SIG-M5 treated with dmso at 0.1 percent for 504 hours (cell line): ENCODE data around the gene LPAR1.
"Not testable (repeated sequence)": the region's sequence is repeated elsewhere in the genome, so short reads cannot be mapped to it uniquely, and the experiment has no call there.

Experiments
- DNase-seq: peaks from one replicate; lab custom pipeline; 2025; ENCODE audit not compliant: unreplicated experiment; lab: John Stamatoyannopoulos, UW

LPAR1 gene

DNA sequence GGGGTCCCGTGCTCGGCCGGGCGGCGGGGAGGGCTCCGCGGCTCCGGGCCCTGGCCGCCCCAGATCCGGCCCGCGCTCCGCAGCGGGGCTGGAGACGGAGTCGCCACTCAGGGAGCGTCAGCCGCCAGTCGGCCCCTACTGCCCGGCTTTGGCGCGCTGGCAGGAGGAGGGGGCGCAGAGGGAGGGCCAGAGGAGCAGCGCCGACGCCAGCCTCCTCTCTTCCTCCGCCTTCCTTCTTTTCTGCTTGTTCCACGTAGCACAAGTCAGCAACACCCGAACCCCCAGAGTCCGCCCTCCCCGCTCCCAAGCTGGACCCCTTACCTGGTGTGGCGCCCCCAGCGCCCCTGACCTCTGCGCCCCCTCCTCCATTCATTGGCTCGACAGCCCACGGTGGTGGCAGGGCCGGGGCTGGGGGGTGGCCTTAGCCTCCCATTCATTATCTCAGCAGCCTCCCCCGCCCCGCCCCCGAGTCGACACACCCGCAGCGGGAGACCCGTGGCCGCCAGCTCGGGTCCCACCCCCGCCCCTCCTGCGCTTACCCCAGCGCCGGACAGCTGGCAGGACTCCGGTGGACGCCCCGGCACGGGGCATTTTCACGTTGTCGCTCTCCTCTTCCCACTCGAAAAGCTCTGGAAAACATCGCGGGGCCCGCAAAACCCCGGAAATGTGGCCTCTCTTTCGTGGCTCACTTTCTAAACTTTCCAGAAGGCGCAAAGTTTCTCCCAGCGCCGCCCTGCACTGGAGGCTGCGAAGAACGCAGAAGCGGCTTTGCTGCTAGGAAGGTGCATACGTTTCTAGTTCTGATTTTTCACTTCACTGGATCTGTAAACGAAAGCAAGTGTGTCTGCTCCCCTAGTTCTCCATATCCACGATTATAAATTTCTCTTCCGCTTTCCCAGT lies at the start of gene LPAR1:
Gene LPAR1 (minus strand): TSS at position 140 of the 900 bp plus-strand sequence. CDS start 66,353 bp downstream, outside the sequence.
- DNase-seq = no peak

- DNase-seq = no peak
These were observed 40.2 kb upstream of the LPAR1 start for GRCh38 chr9:111078391-111079038.

DNA sequence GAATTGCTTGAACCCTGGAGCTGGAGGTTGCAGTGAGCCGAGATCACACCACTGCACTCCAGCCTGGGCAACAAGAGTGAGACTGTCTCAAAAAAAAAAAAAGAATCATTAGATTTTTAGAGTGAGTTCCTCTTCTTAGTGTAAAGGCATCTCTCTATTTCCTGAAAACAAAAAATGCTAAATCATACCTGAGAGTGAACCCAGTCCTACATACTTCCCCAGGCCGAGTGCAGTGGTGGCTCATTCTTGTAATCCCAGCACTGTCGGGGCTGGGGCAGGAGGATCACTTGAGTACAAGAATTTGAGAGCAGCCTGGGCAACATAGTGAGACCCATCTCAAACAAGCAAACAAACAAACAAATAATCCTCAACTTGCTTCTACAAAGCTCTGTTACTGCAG lies 38.2 kb upstream of the LPAR1 start:
- no peak for DNase-seq

DNA sequence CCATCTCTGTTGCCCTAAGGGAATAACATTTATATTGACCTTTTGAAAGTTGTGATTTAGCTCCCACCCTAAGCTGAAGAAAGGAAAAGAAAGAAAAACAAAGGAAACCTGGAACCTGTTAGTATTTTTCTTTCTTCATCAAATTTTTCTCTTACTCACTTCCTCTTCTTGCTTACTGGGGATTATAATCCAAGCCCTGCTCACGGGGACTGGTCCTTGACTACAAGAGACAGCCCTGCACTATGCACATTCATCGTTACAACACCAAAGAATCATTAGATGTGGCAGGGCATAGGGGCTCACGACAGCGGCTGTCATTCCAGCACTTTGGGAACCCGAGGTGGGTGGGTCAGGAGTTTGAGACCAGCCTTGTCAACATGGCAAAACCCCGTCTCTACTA lies 37.8 kb upstream of the LPAR1 start:
- no peak for DNase-seq

GRCh38 chr9:111074395-111074794 lies 36.1 kb upstream of the LPAR1 start:
- peak; percentile 18 for DNase-seq

DNA sequence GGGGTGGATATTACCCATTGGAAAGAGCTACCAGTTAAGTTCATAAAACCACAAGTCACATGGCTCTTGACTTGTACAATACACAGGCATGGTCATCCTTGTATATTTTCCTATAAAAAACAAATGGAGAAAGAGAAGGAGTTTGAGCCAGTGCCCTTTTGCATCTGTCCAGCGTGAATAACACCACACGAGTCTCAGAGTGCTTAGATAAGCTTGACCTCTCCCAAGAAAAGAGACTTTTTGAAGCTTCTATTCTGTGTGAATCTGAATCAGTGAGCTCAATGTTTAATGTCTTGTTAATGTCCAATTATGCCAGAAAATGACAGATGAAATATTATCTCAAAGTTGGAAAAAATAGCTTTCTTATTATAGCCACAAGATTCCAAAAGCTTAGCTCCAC lies 30.9 kb upstream of the LPAR1 start:
- DNase-seq = no peak

- DNase-seq = no peak
These were observed 30.5 kb upstream of the LPAR1 start for GRCh38 chr9:111068771-111069170.

- no peak for DNase-seq
These were observed 30.1 kb upstream of the LPAR1 start for GRCh38 chr9:111068383-111068730.

GRCh38 chr9:111066468-111066867 lies 28.2 kb upstream of the LPAR1 start:
- DNase-seq = no peak

- no peak for DNase-seq
These were observed 27.1 kb upstream of the LPAR1 start for GRCh38 chr9:111065414-111065813.

DNA sequence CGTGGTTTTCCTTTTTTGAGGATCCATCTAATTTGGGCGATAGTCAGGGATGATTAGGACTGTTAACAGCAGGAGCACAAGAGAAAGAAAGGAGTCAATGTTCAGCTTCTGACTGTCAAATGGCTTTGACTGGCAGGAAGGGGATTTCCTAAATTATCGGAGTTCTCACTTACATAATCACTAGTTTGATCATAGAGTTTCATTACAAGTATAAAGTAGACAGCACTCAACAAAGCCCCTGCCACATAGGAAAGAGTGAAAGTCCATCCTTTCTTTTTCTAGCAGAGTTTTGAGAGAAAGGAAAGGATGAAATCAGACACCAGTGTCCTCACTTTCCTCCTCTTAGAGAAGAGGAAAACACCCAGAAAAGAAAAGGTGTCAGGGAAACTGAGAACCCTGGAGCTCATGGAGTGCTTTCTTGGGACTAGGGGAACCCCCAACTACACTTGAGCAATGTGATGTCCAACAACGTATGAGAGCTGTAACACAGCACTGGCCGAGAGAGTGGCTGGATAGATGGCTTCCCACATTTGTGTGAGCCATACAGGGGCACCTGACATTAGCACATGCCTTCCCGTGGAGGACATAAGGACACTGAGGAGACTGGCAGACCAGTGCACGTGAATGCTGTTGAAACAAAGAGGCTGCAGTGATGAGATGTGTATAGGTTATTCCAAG lies 26.0 kb upstream of the LPAR1 start:
- DNase-seq = no peak

GRCh38 chr9:111063332-111063731 lies 25.1 kb upstream of the LPAR1 start:
- no peak for DNase-seq

DNA sequence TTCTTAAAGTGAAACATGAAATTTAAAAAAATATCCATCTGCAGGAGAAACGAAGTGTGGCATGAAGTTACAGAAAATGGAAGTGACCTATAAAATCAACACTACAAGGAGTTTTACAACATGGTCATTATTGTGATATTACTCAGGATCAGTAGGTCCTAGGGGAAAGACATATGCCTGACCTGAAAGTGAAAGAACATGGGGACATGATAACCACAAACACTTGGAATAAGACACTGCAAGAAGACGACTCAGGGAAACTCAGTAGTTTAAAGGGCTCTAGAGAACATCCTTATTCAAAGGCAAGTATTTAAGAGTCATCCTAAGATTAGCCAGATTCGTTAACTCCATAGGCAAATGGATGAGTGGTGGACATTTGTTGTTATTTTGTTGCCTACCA lies 19.9 kb upstream of the LPAR1 start:
- no peak for DNase-seq

DNA sequence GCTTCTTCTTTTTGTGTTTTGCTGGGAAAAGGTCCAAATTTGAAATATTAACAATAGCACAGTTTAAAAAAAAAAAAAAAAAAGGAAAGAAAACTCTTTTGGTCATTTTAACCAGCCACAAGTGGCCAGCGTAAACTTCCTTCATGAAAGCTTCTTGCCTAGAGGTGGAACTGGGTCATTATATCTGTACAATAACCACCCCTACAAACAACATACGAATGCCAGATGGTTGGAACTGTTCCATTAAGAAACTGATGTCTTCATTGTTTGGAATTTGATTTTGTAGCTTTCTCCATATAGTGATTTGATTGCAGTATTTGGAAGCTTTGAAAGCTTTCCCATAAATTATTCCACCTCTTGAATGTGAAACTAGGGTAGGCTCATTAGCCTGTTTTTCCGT lies 18.3 kb upstream of the LPAR1 start:
- no peak for DNase-seq

- no peak for DNase-seq
These were observed 14.5 kb upstream of the LPAR1 start for GRCh38 chr9:111052791-111053190.

GRCh38 chr9:111051400-111051799 lies 13.1 kb upstream of the LPAR1 start:
- DNase-seq = no peak

- DNase-seq = no peak
These were observed 12.5 kb upstream of the LPAR1 start for GRCh38 chr9:111050819-111051218.

DNA sequence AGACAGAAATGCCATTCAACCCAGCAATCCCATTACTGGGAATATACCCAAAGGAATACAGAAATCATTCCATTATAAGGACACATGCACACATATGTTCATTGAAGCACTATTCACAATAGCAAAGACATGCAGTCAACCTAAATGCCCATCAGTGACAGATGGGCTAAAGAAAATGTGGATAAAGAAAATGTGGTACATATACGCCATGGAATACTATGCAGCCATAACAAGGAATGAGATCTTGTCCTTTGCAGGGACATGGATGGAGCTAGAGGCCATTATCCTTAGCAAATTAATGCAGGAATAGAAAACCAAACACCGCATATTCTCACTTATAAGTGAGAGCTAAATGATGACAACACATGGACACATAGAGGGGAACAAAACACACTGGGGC lies 9.0 kb upstream of the LPAR1 start:
- DNase-seq = not testable (repeated sequence)

- no peak for DNase-seq
These were observed 3.6 kb upstream of the LPAR1 start for GRCh38 chr9:111041902-111042301.

DNA sequence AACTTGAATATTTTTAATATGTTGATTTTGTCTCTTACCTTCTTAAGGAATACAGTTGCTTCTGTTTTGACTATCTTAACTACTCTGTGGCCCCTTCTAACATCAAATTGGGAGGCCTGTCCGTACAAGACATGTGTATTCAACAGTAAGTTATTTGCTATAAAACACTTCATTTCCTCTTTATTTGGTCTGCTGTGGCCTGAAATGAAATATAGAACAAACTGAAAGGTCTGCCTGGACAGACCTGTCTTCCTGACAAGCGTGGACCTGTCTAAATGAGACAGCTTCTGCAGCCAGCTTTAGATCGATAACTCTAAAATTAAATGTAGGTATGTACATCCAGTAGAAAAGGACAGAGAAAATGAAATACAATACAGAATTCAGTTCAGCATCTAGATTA lies 2.2 kb upstream of the LPAR1 start:
- no peak for DNase-seq

- no peak for DNase-seq
These were observed 1.1 kb upstream of the LPAR1 start for GRCh38 chr9:111039231-111039906.
